ENCODE measurements around the gene ZDHHC18. TPM values are rescaled to one million over a fixed set of nuclear protein-coding genes. Genes with fewer than 3 reads are reported as not detected.
A peak's percentile ranks its signal among the peaks of the same experiment; 100 is the strongest.

Gene ZDHHC18
- total RNA-seq, 4 donors from 2014 or later: 23.7 to 38.5 (median 31.4) TPM

GRCh38 chr1:26894263-26894662, 67.8 kb downstream of the ZDHHC18 start:
- Histone ChIP-seq H3K27ac (no peak overlapping the region), H3K27me3 (no peaks in the 10 kb centered on the region), H3K4me3 (no peak overlapping the region), H3K36me3 (peaks cover 61% of the 10 kb centered on the region), H3K4me1 (peaks cover 17% of the 10 kb centered on the region), H3K9me3 (no peaks in the 10 kb centered on the region)
- WGBS: 91% methylated on average over 13 of the region's 13 CpGs
- DNase-seq (ENCODE audit: low spot score in 2 of 2): no peak
- no peak for TF ChIP-seq CTCF (IDR thresholded peaks at IDR 0.05)
- no peak for TF ChIP-seq POLR2A (IDR thresholded peaks at IDR 0.05)
- no peak for TF ChIP-seq EP300 (IDR thresholded peaks at IDR 0.05)
- no peak for TF ChIP-seq POLR2AphosphoS5 (IDR thresholded peaks at IDR 0.05)

- Histone ChIP-seq H3K36me3 (peaks cover 58% of the 10 kb centered on the region), H3K4me3 (no peak overlapping the region), H3K4me1 (peaks cover 17% of the 10 kb centered on the region), H3K27ac (no peak overlapping the region), H3K9me3 (no peaks in the 10 kb centered on the region), H3K27me3 (no peaks in the 10 kb centered on the region)
- 93% methylated on average over 9 of the region's 9 CpGs for WGBS
- DNase-seq (ENCODE audit: low spot score in 2 of 2): no peak
- no peak for TF ChIP-seq POLR2AphosphoS5 (IDR thresholded peaks at IDR 0.05)
- no peak for TF ChIP-seq EP300 (IDR thresholded peaks at IDR 0.05)
- TF ChIP-seq POLR2A (IDR thresholded peaks at IDR 0.05): no peak
- TF ChIP-seq CTCF (IDR thresholded peaks at IDR 0.05): no peak
These were observed 70.9 kb downstream of the ZDHHC18 start for GRCh38 chr1:26897351-26897750.

GRCh38 chr1:26900001-26900814, 73.7 kb downstream of the ZDHHC18 start, which contains the start of gene GPATCH3:
Gene GPATCH3, minus strand, starts transcription at chr1:26900467. Its CDS starts 25 bp downstream, at chr1:26900442.
- H3K27ac ChIP-seq: peak within 1 kb of the TSS; percentile 87
- H3K27me3 ChIP-seq: no peaks in the 10 kb centered on the region
- peaks cover 29% of the 10 kb centered on the region for H3K36me3 ChIP-seq
- H3K4me1 ChIP-seq: peaks cover 17% of the 10 kb centered on the region
- peak within 1 kb of the TSS; percentile 96 for H3K4me3 ChIP-seq
- under 1% methylated on average over 29 of the region's 50 CpGs for WGBS
- H3K9me3 ChIP-seq: no peaks in the 10 kb centered on the region
- TF ChIP-seq EP300 (IDR thresholded peaks at IDR 0.05): no peak
- TF ChIP-seq POLR2AphosphoS5 (IDR thresholded peaks at IDR 0.05): peak; percentile 35 to 90 (median 80)
- TF ChIP-seq POLR2A (IDR thresholded peaks at IDR 0.05): peak in 1 of 2 donors; percentile 51
- TF ChIP-seq CTCF (IDR thresholded peaks at IDR 0.05): no peak
- DNase-seq (ENCODE audit: low spot score in 2 of 2): peak; percentile 96 to 98

- DNase-seq (ENCODE audit: low spot score in 2 of 2): no peak
- Histone ChIP-seq H3K27me3 (no peaks in the 10 kb centered on the region), H3K27ac (no peak overlapping the region), H3K4me1 (peaks cover 17% of the 10 kb centered on the region), H3K9me3 (no peaks in the 10 kb centered on the region), H3K4me3 (peak overlapping the region; percentile 96), H3K36me3 (peaks cover 22% of the 10 kb centered on the region)
- TF ChIP-seq POLR2AphosphoS5 (IDR thresholded peaks at IDR 0.05): no peak
- TF ChIP-seq POLR2A (IDR thresholded peaks at IDR 0.05): no peak
- no peak for TF ChIP-seq EP300 (IDR thresholded peaks at IDR 0.05)
- no peak for TF ChIP-seq CTCF (IDR thresholded peaks at IDR 0.05)
- 68% methylated on average over 18 of the region's 18 CpGs for WGBS
These were observed 74.5 kb downstream of the ZDHHC18 start for GRCh38 chr1:26900815-26901511.

Other genes starting within 250 kb of the ZDHHC18 start
- 10 to 100 TPM; 77.2 to 90.0 (median 83.5) TPM for gene ARID1A, start 130.7 kb upstream of the ZDHHC18 start, total RNA-seq
- 10 to 100 TPM; 15.9 to 31.5 (median 25.6) TPM for gene PIGV, start 38.7 kb upstream of the ZDHHC18 start, total RNA-seq
- 1,000 to 10,000 TPM in 1 of 4 donors, 100 to 1,000 TPM in 3; 364 to 1,347 (median 744) TPM for gene SFN, start 36.5 kb downstream of the ZDHHC18 start, total RNA-seq
- gene GPN2, start 63.6 kb downstream of the ZDHHC18 start, total RNA-seq: 10 to 100 TPM; 13.2 to 25.3 (median 18.8) TPM
- gene GPATCH3, start 73.8 kb downstream of the ZDHHC18 start, total RNA-seq: 10 to 100 TPM; 14.1 to 20.5 (median 15.8) TPM
- not detected for gene NR0B2, start 87.3 kb downstream of the ZDHHC18 start, total RNA-seq
- 10 to 100 TPM; 34.1 to 65.2 (median 46.5) TPM for gene NUDC, start 95.1 kb downstream of the ZDHHC18 start, total RNA-seq
- gene KDF1, start 133.8 kb downstream of the ZDHHC18 start, total RNA-seq: 10 to 100 TPM; 21.9 to 51.1 (median 41.5) TPM
- 10 to 100 TPM in 3 of 4 donors, 1 to 10 TPM in 1; 7.9 to 41.7 (median 28.4) TPM for gene TRNP1, start 167.0 kb downstream of the ZDHHC18 start, total RNA-seq
- 100 to 1,000 TPM in 3 of 4 donors, 10 to 100 TPM in 1; 72.3 to 233 (median 198) TPM for gene TENT5B, start 186.2 kb downstream of the ZDHHC18 start, total RNA-seq

All from suprapubic skin (tissue), 4 donors.